Raji (cell line): ENCODE data around the gene COMT.

ENCODE experiments used
- POLR2A ChIP-seq: IDR thresholded peaks from 2 replicates; pipeline ENCODE4 v1.6.1; 2011; ENCODE audit warnings: low read depth, low read length, control low read depth; ENCODE audit not compliant: insufficient read depth

Gene COMT

GRCh38 chr22:19903513-19903912 is 38.1 kb upstream of the COMT start:
- no peak for TF ChIP-seq POLR2A

DNA sequence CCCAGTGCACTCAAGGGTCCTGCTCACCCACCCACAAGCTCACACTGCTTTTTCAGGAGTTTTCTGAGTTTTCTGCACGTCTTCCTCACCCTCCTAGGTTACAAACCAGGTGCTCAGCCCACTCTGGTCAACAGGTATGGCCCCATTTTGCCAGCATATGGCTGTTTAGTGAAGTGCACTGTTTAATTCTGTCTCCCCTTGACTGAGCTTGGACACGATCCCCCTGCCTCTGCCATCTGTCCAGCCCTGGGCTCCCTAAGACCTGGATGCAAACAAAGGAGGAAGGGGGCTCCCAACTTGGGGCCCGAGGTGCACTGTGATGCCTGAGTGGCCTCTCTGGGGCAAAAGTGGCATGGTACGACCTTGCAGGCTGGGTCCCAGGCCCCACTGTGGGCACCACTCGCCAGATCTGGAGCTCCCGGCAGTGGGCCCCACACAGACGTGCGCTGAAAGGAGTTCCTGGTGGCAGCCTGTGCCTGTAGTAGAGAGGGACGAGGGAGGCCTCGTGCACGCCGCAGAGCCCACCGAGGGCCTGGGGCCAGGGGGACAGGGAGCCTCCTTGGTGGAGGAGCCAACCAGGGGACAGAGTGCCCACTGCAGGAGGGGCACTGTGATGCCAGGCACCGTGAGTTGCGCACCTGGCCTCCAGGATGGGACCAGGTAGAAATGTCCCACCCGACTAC is 37.3 kb upstream of the COMT start:
- no peak for TF ChIP-seq POLR2A

DNA sequence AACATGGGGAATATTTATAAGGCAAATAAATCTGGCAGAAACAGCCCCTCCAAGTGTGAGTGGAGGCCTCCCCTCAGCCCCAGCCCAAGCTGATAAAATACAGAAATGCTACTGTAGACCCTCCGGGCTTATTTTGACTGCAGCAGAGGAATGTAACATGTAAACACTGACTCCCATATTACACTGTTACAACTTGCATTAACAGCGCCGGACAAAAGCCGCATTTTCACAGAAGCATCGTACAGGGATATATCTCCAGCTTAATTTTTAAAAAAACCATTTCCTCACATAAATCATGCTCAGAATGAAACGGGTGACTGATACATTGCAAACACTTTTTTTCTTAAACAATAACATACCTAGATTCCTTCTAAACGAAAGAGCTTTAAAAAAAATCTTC is 36.6 kb upstream of the COMT start:
- no peak for TF ChIP-seq POLR2A

- no peak for TF ChIP-seq POLR2A
These were observed 36.0 kb upstream of the COMT start for GRCh38 chr22:19905347-19906276.

DNA sequence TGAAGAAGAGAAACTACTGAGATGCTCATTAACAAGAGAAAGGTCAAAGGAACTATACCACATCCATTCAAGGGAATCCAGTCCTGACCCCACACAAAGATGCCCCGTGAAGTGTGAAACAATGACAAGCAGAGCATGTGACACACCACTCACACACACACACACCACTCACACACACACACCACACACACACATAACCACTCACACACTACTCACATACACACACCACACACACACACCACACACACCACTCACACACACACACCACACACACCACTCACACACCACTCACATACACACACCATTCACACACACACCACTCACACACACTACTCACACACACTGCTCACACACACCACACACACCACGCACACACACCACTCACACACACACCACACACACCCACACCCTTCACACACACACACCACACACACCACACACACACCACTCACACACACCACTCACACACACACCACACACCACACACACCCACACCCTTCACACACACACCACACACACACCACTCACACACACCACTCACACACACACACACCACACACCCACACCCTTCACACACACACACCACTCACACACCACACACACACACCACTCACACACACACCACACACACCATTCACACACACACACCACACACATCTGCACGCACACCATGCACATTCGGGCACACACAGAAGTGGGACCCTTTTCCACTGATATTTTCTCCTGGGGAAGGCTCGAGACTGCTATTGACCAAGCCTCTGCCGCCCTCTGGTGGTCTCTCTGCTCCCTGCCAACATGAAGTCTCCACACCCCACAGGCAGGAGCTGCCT is 32.0 kb upstream of the COMT start:
- TF ChIP-seq POLR2A: no peak

DNA sequence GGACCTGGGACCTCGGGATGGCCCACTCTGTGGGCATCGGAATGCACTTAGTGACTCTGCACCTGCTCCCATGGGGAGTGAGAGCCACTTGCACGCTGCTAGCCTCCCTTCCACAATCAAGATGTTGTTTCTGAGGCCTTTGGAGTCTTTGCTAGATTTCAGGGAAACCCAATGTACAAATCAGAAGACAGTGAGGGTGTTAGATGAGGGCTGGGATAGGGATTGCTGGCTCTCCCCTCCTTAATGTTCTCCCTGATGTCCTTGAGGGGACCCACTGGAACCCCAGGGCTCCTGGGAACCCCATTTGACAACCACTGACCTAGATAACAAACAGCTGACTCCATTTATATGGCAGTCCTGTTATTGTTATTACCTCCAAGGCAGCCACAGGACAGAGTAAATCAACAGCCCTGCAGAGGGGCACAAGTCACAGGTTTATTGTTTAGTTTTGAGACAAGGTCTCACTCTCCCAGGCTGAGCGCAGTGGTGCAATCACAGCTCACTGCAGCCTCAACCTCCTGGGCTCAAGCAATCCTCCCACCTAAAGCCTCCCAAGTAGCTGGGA is 31.3 kb upstream of the COMT start:
- TF ChIP-seq POLR2A: no peak

DNA sequence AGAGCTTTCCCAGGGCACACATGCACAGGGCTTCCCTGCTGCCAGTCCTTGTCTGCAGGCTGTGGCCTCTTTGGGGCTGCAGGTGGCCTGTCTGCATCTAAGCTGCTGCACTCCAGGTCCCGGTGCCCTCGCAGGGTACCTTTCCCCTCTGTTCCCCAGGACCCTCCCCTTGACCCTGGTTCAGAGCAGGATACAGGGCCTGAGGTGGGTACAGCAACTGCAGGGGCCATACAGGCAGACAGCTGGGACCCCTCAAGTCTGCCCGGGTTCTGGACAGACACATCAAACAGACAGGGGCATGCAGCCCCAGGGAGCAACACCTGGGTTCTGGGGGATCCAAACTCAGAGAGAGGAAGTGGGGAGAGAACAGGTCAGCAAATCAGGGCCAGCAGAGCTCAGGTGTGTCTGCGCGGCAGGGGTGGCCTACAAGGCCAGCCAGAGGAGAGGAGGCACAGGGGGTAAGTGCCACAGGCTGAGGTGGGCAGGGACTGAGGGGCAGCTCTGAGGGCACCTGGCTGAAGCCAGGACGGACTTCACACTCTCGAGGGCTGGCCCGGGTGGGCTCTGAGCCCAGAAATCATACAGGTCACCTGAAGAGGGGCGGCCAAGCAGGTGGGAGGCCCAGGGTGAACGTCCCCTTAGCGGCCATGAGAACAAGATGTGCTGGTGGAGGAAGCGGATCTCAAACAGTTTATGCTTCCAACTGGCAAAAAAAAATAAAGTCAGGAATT is 29.9 kb upstream of the COMT start:
- TF ChIP-seq POLR2A: no peak

GRCh38 chr22:19912271-19912999 is 29.1 kb upstream of the COMT start:
- TF ChIP-seq POLR2A: no peak

DNA sequence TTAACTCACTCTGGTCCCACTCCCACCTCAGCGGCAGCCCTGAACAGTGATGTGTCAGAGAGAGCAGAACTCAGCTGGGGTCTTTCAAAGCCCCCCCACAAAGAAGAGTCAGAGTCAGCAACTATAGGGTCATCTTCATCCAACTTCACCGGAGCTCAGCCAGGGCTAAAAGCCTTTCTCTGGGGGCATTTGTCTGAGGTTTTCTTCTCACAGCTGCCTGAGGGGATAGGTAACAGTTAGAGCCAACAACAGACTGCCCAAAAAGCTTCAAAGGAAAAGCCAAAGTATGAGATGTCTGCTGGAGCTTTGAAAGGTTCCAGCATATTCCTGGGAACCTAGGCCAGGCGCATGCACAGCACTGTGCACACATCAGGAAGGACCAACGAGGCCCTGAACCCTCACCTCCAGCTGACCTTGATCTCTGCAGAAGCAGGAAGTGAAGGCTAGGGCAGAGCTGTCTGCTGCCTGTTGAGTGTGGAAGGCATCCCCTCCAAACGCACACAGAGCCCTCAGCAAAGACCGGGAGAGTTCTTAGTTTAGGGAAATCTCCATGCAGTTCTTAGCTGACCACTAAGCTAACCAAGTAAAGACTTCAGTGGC is 28.1 kb upstream of the COMT start:
- no peak for TF ChIP-seq POLR2A

GRCh38 chr22:19914201-19914943 is 27.2 kb upstream of the COMT start:
- TF ChIP-seq POLR2A: no peak

DNA sequence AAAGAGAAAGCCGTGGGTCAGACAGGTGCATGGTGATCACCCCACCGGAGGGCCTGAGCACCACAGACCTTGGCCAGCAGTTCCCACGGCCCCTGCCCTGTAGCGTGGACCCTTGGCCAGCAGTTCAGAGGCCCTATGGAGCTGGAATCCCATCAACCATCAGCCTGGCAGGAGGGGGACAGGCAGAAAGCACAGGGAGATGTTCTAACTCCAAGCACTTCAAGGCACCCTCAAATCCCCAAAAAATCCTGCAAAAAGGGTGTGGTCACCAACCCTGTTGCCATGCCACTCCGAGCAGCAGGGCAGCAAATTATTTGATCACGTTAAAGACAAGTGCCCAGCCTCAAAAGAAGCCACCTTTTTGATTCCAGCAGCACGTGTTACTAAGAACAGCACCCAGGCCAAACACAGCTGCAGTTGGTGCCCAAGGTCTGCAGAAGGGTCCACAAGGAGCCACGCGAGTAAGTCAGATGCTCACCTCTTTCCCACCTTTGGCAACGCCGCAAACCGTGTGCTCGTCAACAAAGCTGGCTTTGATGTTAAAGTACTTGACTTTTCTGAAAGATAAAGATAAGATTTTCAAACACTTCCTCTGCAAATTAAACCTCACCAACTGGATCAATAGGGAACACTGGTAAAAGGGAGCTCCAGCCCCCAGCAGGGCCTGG is 26.2 kb upstream of the COMT start:
- TF ChIP-seq POLR2A: no peak

DNA sequence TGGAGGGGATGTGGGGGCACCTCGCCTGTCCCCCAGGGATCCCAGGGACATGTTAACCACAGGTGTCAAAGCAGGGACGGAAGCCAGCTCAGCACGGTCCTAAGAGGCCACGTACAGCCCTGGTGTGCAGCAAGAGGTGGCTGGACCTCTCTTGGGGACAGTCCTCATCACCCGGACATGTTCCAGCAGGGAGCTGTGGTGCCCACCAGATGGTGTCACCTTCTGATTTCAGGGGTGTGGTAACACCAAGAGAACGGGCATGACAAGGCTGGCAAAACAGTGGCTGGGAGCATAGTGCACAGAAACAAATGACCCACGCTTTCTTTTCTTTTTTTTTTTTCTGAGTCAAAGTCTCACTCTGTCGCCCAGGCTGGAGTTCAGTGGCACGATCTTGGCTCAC is 25.6 kb upstream of the COMT start:
- TF ChIP-seq POLR2A: no peak
